ENCODE measurements around the gene FBXW8. TPM values are rescaled to one million over a fixed set of nuclear protein-coding genes. Genes with fewer than 3 reads are reported as not detected.

The FBXW8 gene
- total RNA-seq, 4 donors from 2014 or later: 9.1 to 19.0 (median 13.5) TPM

DNA sequence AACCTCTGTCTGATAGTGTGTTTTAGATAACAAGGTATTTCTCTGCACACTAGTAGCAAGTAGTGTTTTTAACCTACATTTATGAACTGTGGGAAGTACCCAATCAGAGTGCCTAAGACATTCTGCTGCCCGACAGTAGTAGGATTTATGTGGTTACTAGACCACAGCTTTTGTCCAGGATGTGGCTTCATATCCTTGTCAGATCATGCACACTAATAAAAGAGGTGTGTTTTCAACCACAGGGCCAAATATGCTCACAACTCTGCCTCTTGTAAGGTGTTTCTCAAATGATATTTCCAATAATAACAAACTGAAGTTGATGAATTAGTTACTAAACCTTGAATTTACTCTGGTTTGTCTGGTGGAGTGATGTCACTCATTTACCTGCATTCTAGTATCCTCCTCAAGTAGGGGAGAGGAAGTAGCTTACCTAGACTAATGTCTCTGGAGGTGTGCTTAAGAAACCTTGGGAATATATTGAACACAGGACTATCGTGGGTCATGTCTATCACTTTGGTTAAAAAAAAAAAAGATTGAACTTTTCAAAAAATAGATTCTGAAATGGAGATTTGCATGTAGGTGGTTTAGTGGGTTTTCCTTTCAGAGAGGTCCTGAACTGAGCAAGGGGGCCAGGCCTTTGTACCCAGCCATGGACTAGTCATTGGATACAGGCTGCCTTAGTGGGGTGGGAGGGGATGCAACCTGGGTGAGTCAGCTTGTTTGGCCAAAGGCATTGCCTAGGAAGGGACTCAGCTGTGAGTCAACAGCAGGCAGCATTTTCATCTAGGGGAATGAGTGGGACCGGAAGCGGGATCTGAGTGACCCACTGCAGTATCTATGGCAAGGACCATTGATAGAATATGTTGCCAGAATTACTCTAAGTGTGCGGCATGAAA lies 14.1 kb downstream of the FBXW8 start:
- Histone ChIP-seq H3K27ac (no peak overlapping the region), H3K36me3 (peaks cover 12% of the 10 kb centered on the region), H3K4me1 (peaks cover 6% of the 10 kb centered on the region), H3K9me3 (no peaks in the 10 kb centered on the region), H3K27me3 (no peaks in the 10 kb centered on the region), H3K4me3 (no peak overlapping the region)
- TF ChIP-seq POLR2A (IDR thresholded peaks at IDR 0.05) (no peak), POLR2AphosphoS5 (IDR thresholded peaks at IDR 0.05) (no peak), EP300 (IDR thresholded peaks at IDR 0.05) (no peak)
- TF ChIP-seq, protein P1, sequence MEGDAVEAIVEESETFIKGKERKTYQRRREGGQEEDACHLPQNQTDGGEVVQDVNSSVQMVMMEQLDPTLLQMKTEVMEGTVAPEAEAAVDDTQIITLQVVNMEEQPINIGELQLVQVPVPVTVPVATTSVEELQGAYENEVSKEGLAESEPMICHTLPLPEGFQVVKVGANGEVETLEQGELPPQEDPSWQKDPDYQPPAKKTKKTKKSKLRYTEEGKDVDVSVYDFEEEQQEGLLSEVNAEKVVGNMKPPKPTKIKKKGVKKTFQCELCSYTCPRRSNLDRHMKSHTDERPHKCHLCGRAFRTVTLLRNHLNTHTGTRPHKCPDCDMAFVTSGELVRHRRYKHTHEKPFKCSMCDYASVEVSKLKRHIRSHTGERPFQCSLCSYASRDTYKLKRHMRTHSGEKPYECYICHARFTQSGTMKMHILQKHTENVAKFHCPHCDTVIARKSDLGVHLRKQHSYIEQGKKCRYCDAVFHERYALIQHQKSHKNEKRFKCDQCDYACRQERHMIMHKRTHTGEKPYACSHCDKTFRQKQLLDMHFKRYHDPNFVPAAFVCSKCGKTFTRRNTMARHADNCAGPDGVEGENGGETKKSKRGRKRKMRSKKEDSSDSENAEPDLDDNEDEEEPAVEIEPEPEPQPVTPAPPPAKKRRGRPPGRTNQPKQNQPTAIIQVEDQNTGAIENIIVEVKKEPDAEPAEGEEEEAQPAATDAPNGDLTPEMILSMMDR (IDR thresholded peaks at IDR 0.05): no peak
- DNase-seq (ENCODE audit: low spot score in 2 of 2): no peak
- 91% methylated on average over 5 of the region's 5 CpGs for WGBS

DNA sequence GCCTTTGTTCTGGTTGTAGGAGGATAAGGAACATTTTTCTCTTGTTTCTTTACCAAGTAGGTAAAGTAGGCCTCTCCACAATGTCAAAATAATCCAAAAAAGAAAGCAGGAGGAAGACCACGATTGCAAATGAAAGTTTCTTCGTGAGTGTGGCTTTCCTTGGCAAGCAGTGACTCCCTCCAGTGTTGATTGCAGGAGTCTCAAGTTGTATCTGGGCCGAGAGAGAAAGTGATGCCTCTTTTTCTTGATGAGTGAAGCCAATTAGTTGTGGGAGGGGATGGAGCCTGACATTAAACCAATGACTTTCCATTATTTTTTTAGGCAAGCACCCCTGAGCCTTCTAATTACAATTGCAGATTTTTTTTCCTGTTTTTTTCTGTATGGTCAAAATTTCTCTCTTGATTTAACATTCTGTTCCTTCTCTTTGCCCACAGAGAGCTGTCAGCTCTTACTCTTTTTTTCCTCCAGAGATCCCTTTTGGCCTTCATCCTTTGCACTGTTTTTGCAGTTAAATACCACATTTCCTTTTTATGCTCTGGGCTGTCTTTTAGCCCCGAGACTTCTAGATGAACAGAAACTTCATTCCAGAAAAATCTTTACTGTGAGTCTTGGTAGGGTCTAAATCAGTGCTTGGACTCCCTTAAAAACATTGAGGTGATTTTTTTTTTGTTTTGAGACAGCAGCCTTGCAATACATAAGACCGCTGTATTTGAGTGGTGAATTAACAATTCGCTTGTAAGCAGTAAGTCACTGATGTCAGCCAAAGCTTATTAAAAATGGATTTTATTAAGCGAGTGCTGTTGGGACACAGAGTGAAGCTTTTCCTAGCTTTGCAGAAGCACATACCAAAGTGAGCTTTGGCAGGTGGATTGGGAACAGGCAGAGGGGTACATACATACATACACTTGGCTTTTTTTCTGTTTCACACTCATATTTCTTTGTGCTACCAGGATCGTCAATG lies 15.8 kb downstream of the FBXW8 start:
- DNase-seq (ENCODE audit: low spot score in 2 of 2): no peak
- Histone ChIP-seq H3K36me3 (peaks cover 17% of the 10 kb centered on the region), H3K4me3 (no peak overlapping the region), H3K27ac (no peak overlapping the region), H3K4me1 (peaks cover 4% of the 10 kb centered on the region), H3K9me3 (no peaks in the 10 kb centered on the region), H3K27me3 (no peaks in the 10 kb centered on the region)
- WGBS: 82% methylated on average over 8 of the region's 8 CpGs
- TF ChIP-seq POLR2AphosphoS5 (IDR thresholded peaks at IDR 0.05) (no peak), POLR2A (IDR thresholded peaks at IDR 0.05) (no peak), EP300 (IDR thresholded peaks at IDR 0.05) (no peak)
- TF ChIP-seq, protein P1 (IDR thresholded peaks at IDR 0.05): no peak

DNA sequence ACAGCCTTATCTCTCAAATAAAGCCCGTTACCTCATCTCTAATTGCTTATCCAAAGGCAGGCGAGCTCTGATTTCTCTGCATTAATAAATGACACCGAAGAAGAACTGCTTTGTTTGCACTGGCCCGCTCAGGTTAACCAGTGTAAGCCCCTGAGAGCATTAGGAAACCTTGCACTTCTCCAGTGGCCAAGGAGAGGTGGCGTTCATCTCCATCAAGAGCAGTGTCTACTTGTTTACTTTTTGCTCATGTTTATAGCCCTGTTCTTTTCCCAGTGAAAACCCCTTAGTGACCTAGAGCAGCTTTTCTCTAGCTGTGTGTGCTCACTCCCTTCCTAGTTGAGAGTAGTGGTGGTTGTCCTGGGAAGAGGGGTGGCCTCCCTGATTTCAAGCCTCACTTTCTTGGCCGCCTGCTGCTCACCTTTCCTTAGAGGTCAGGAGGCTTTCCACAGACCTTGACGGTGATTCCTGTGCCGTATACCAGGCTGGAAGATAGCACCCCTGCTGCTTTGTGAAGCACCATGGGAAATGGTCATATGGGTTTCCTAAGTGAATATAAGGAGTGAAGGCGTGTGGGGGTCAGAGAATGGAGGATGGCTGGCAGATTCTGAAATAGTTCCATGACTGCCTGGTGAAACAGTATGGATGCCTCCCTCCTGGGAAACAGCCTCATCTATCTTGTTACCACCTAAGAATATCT lies 16.6 kb downstream of the FBXW8 start:
- no peak for TF ChIP-seq POLR2AphosphoS5 (IDR thresholded peaks at IDR 0.05)
- TF ChIP-seq POLR2A (IDR thresholded peaks at IDR 0.05): no peak
- TF ChIP-seq, protein P1 (IDR thresholded peaks at IDR 0.05): no peak
- TF ChIP-seq EP300 (IDR thresholded peaks at IDR 0.05): no peak
- 89% methylated on average over 9 of the region's 9 CpGs for WGBS
- H3K4me3 ChIP-seq: no peak overlapping the region
- DNase-seq (ENCODE audit: low spot score in 2 of 2): no peak
- H3K36me3 ChIP-seq: peaks cover 17% of the 10 kb centered on the region
- no peaks in the 10 kb centered on the region for H3K9me3 ChIP-seq
- H3K4me1 ChIP-seq: peaks cover 4% of the 10 kb centered on the region
- no peak overlapping the region for H3K27ac ChIP-seq
- no peaks in the 10 kb centered on the region for H3K27me3 ChIP-seq

DNA sequence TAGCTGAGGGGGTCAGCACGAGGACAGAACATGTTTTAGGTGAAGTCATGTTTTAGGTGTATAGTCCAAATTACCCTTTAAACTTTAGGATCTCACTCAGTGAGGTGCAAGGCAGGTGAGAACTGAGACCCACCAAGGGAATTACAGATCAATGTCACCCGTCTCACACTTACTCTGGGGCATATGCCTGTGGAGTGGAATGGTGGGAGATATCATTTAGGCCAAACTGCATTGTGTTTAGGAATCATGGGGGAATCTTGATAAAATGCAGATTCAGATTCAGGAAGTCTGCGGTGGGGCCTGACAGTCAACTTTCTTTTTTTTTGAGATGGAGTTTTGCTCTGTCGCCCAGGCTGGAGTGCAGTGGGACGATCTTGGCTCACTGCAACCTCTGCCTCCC lies 17.8 kb downstream of the FBXW8 start:
- WGBS: 91% methylated on average over 5 of the region's 5 CpGs

More for the DNA sequence above, 17.8 kb downstream of the FBXW8 start:
- no peak for DNase-seq (ENCODE audit: low spot score in 2 of 2)
- peaks cover 8% of the 10 kb centered on the region for H3K4me1 ChIP-seq
- no peak overlapping the region for H3K4me3 ChIP-seq
- peaks cover 17% of the 10 kb centered on the region for H3K36me3 ChIP-seq
- no peak overlapping the region for H3K27ac ChIP-seq
- no peaks in the 10 kb centered on the region for H3K27me3 ChIP-seq
- TF ChIP-seq, protein P1 (IDR thresholded peaks at IDR 0.05): no peak
- TF ChIP-seq EP300 (IDR thresholded peaks at IDR 0.05): no peak
- TF ChIP-seq POLR2AphosphoS5 (IDR thresholded peaks at IDR 0.05): no peak
- TF ChIP-seq POLR2A (IDR thresholded peaks at IDR 0.05): no peak
- no peaks in the 10 kb centered on the region for H3K9me3 ChIP-seq
